ENCODE measurements around the gene UBAC2. TPM values are rescaled to one million over a fixed set of nuclear protein-coding genes. Genes with fewer than 3 reads are reported as not detected.
A peak's percentile ranks its signal among the peaks of the same experiment; 100 is the strongest.

The UBAC2 gene
- polyA plus RNA-seq, 3 donors, result 59.6 to 113 (median 96.7) TPM

GRCh38 chr13:99366075-99366987, 165.7 kb downstream of the UBAC2 start:
- Histone ChIP-seq H3K4me1 (ENCODE audit: control insufficient read depth in 1 of 2, insufficient read depth in 2 of 2, low read length in 2 of 2) (no peaks in the 10 kb centered on the region), H3K27me3 (ENCODE audit: control insufficient read depth in 2 of 2, insufficient read depth in 2 of 2, low read length in 2 of 2) (no peaks in the 10 kb centered on the region), H3K27ac (ENCODE audit: low read depth in 1 of 2, low read length in 2 of 2) (no peak overlapping the region), H3K79me2 (ENCODE audit: insufficient read depth, low read length) (peaks cover 16% of the 10 kb centered on the region), H3K9me3 (replicated peaks in 1 of 2; ENCODE audit: control insufficient read depth in 1 of 2, insufficient read depth in 1 of 2, low read length in 2 of 2) (no peaks in the 10 kb centered on the region), H2AFZ (ENCODE audit: insufficient read depth, low read depth, low read length, poor library complexity, severe bottlenecking) (no peak overlapping the region), H3K36me3 (replicated peaks in 1 of 2; ENCODE audit: control insufficient read depth in 1 of 2, insufficient read depth in 2 of 2, low read length in 2 of 2) (peaks cover 48 to 65% of the 10 kb centered on the region in 2 donors), H3K4me2 (replicated peaks; ENCODE audit: extremely low read depth, low read length, poor library complexity, severe bottlenecking) (no peak overlapping the region), H4K20me1 (ENCODE audit: insufficient read depth, low read length) (no peaks in the 10 kb centered on the region), H3K4me3 (replicated peaks in 1 of 3; ENCODE audit: low read depth in 2 of 3, low read length in 3 of 3) (no peak overlapping the region), H3K9ac (ENCODE audit: insufficient read depth, low read length, poor library complexity, severe bottlenecking) (no peak overlapping the region)
- intact Hi-C loops (cut with micrococcal nuclease), result no loop called here
- no peak for DNase-seq
- Mint-ChIP-seq H3K4me1 (peaks cover 9% of the 10 kb centered on the region), H3K27me3 (ENCODE audit: low read depth in 3 of 3) (no peaks in the 10 kb centered on the region), H3K36me3 (peaks cover 63 to 67% of the 10 kb centered on the region in 2 donors), H3K9me3 (no peaks in the 10 kb centered on the region), H3K27ac (peak overlapping the region in 3 of 7 donors; percentile 14 to 78 (median 37)), H3K4me3 (no peak overlapping the region)
- 100% methylated on average over 3 of the region's 11 CpGs for WGBS (ENCODE audit: insufficient coverage)
- TF ChIP-seq CTCF (IDR thresholded peaks at IDR 0.05), result no peak

GRCh38 chr13:99367106-99367616, 166.5 kb downstream of the UBAC2 start:
- Mint-ChIP-seq H3K9me3 (no peaks in the 10 kb centered on the region), H3K4me3 (no peak overlapping the region), H3K4me1 (peaks cover 13% of the 10 kb centered on the region), H3K27ac (peak overlapping the region in 3 of 7 donors; percentile 70 to 75 (median 74)), H3K27me3 (ENCODE audit: low read depth in 3 of 3) (no peaks in the 10 kb centered on the region), H3K36me3 (peaks cover 64 to 67% of the 10 kb centered on the region in 2 donors)
- Histone ChIP-seq H3K27me3 (ENCODE audit: control insufficient read depth in 2 of 2, insufficient read depth in 2 of 2, low read length in 2 of 2) (no peaks in the 10 kb centered on the region), H3K4me2 (replicated peaks; ENCODE audit: extremely low read depth, low read length, poor library complexity, severe bottlenecking) (no peak overlapping the region), H3K4me3 (replicated peaks in 1 of 3; ENCODE audit: low read depth in 2 of 3, low read length in 3 of 3) (no peak overlapping the region), H2AFZ (ENCODE audit: insufficient read depth, low read depth, low read length, poor library complexity, severe bottlenecking) (no peak overlapping the region), H4K20me1 (ENCODE audit: insufficient read depth, low read length) (no peaks in the 10 kb centered on the region), H3K36me3 (replicated peaks in 1 of 2; ENCODE audit: control insufficient read depth in 1 of 2, insufficient read depth in 2 of 2, low read length in 2 of 2) (peaks cover 44 to 65% of the 10 kb centered on the region in 2 donors), H3K4me1 (ENCODE audit: control insufficient read depth in 1 of 2, insufficient read depth in 2 of 2, low read length in 2 of 2) (peaks cover 0 to 4% of the 10 kb centered on the region in 2 donors), H3K27ac (ENCODE audit: low read depth in 1 of 2, low read length in 2 of 2) (peak overlapping the region in 1 of 2 donors; percentile 4), H3K9me3 (replicated peaks in 1 of 2; ENCODE audit: control insufficient read depth in 1 of 2, insufficient read depth in 1 of 2, low read length in 2 of 2) (no peaks in the 10 kb centered on the region), H3K9ac (ENCODE audit: insufficient read depth, low read length, poor library complexity, severe bottlenecking) (no peak overlapping the region), H3K79me2 (ENCODE audit: insufficient read depth, low read length) (peaks cover 16% of the 10 kb centered on the region)
- DNase-seq, result no peak
- TF ChIP-seq CTCF (IDR thresholded peaks at IDR 0.05), result no peak
- intact Hi-C loops (cut with micrococcal nuclease), result no loop called here
- WGBS (ENCODE audit: insufficient coverage), result 100% methylated on average over 3 of the region's 7 CpGs

All from CD14-positive monocyte (primary cell).